ENCODE results near the gene GLT6D1.

Gene GLT6D1

DNA sequence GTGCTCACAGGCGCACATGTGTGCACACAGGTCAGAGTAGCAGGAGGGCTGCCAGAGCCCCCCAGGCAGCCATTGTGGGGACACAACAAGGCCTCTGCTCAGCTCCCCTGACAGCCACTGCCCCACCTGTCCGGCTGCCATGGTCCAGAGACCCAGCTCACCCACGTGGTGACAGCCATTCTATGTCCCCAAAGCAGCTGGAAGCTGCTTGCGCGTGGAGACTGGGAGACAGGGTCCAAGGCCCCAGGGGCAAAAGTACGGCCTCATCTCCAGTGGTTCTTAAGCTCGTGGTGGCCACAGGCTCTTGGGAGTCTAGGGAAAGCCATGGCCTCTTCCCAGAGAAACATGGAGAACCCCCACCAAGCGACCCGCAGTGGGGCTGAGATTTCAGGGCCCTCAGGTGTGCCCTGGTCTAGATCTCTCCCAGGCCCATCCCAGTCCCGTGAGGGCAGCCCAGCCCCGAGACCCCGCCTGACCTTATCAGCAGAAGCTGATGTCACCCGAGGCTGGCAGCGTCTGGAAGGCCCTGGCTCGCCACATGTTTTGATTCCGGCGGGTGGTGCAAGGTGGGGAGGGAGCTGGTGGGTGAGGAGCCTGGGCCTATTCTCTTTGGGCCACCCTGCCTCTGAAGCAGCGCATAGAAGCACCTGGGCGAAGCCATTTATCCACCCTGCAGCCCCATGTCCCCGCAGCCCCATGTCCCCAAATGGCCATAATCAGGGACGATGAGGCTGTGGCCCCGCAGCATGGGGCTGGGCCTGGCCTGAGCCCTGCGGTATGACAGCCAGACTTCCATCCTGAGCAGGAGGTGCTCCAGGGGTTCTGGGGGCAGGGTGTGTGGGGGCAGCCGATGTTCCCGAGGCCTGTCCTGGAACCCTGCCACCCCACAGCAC is 31.7 kb downstream of the GLT6D1 start:
- DNase-seq: no peak

GRCh38 chr9:135606885-135607259 is 32.5 kb downstream of the GLT6D1 start:
- no peak for DNase-seq

GRCh38 chr9:135605238-135605781 is 34.0 kb downstream of the GLT6D1 start:
- no peak for DNase-seq

DNA sequence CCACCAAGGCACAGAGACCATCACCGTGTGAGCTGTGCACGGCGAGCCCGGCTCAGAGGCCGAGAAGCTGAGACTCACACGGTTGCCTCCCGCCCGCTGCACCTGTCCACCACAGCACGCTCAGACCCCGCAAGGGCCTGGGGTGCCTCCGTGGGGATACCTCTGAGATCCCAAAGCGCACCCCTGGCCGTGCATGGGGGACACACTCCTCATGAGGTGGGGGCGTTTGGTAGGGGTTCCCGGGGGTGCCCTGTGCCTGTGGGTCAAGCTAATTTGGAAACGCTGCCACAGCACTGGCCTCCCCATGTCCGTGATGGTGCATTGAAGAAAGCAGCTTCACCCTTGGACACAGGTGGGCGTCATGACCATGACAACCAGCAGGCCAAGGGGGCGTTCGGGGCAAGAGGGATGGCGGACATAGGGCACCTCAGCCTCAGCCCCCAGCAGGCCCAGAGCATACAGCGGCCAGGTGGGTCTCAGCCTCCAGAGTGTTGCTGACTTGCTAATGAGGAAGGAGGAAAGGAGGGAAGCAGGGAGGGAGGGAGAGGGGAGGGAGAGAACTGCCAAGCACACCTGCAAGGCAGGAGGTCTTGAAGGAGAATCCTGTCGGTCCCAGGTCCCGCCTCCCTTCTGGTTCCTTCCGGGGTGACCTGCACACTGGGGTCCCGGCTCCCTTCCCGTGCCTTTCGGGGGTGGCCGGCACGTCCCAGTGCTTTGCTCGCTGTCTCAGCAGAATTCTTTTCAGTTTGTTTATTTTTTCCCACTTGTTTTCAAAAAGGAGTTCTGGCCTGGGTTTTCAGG is 34.7 kb downstream of the GLT6D1 start:
- DNase-seq: no peak

GRCh38 chr9:135602789-135603481 is 36.4 kb downstream of the GLT6D1 start:
- DNase-seq: no peak

GRCh38 chr9:135601988-135602387 is 37.4 kb downstream of the GLT6D1 start:
- no peak for DNase-seq

GRCh38 chr9:135600296-135600817 is 39.0 kb downstream of the GLT6D1 start:
- DNase-seq: no peak

GRCh38 chr9:135596211-135596610 is 43.1 kb downstream of the GLT6D1 start:
- DNase-seq: no peak

GRCh38 chr9:135592625-135593024 is 46.7 kb downstream of the GLT6D1 start:
- no peak for DNase-seq

DNA sequence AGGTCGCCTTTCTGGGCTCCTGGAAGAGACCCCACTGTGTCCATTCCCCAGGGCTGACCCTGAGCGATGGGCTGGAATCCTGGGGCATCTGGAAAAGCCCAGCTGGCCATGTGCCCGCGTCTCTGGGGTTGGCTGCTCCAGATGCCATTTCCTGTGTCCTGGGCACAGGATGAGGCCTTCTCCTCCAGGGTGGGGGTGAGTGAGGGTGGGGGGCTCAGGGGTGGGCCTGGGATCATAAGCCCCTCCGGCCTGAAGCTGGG is 47.1 kb downstream of the GLT6D1 start:
- no peak for DNase-seq

- DNase-seq: no peak
These were observed 47.6 kb downstream of the GLT6D1 start for GRCh38 chr9:135591506-135592330.

DNA sequence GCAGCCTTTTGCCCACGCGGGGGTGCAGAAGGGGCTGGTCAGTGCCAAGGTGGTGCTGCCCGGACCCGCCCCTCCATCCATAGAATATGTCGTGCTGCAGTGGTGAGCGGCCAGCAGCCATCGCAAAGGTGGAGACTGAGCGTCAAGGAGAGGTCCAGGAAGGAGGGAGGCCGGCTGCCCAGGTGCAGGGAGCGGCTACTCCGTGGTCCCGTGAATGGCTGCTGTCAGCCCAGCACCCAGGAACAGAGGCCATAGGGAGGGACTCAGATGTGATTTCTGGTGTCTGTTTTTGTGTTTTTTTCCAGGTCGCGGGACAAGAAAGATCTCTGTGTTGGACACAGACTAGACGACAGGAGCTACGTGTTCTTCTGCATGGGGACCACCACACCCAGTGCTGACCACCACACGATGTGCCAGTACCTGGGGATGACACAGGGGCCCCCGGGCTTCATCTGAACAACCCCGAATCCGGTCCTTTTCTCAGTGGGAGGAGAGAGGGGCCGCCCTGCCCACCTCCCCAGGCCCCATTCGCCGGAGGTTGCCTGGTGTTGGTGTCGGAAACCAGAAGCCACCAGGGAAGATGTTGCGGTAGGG is 48.8 kb downstream of the GLT6D1 start:
- no peak for DNase-seq

- DNase-seq: no peak
These were observed 49.5 kb downstream of the GLT6D1 start for GRCh38 chr9:135589596-135590485.

GRCh38 chr9:135588886-135589595 is 50.3 kb downstream of the GLT6D1 start:
- no peak for DNase-seq

GRCh38 chr9:135588371-135588770 is 51.0 kb downstream of the GLT6D1 start:
- no peak for DNase-seq

DNA sequence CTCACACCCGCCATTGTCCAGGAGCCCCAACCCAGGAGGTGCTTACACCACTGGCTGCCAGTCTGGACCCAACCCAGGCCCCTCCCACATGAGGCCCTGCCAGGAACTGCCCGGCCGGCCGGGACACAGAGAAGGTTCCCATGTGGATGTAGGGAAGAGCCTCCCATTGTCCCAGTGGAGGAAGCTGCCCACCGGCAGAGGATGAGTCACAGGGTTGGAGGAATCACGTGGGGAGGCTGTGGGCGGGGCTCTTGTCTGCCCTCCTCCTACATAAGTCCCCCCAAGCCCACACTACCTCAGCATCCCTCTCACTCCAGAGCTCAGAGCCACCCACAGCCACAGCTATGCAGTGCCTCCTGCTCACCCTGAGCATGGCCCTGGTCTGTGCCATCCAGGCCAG is 51.7 kb downstream of the GLT6D1 start:
- DNase-seq: no peak

GRCh38 chr9:135586601-135587109 is 52.7 kb downstream of the GLT6D1 start:
- DNase-seq: no peak

DNA sequence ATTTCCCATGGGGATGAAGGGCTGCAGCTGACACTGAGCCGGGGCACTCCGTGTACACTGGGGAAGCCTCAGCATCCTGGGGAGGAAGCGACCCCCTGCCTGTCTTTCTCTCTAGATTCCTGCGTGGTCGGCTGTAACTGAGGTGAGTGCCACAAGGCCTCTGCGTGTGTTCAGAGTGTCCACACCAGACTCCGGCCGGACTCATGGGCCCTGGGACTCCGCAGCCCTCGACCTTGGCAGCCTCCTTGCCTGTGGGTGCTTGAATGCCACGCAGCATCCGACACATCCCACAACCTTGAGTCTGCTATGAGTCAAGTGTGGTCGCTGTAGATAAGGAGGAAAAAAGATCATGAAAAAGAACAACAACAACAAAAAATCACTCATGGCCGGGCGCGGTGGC is 54.4 kb downstream of the GLT6D1 start:
- DNase-seq: no peak

GRCh38 chr9:135584371-135584770 is 55.0 kb downstream of the GLT6D1 start:
- no peak for DNase-seq

DNA sequence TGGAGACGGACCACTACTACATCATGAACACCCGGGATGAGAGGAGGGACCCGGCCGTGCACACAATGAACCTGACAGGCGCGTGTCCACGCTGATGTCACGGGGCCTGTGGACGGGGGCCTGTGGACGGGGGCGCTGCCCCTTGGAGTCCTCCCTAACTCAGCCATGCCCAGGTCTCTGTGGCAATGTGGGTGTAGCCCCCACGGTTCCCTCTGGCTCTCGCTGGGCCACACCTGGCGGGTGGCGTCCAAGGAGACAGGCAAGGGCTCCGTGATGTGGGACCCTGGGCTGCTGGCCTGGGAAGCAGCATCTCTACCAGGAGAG is 55.7 kb downstream of the GLT6D1 start:
- no peak for DNase-seq
